Fibroblast of lung (primary cell): ENCODE results near the gene C6orf52. TPM values are rescaled to one million over a fixed set of nuclear protein-coding genes. Genes with fewer than 3 reads are reported as not detected.
A peak's percentile ranks its signal among the peaks of the same experiment; 100 is the strongest.

Source experiments
- DNase-seq, 2 donors: peaks; one replicate each; pipeline versions ENCODE4 v3.0.0 to v3.0.0-alpha.2; 2010; ENCODE audit warnings: low read depth in 2 of 2
- H2AFZ ChIP-seq: 2 replicates; pipeline ENCODE4 v1.5.1; 2012; ENCODE audit warnings: low read length, control low read depth, inconsistent platforms
- H3K27ac ChIP-seq: 2 replicates; pipeline ENCODE4 v1.5.1; 2011; ENCODE audit warnings: low read length, control low read depth; ENCODE audit not compliant: insufficient read depth
- H3K27me3 ChIP-seq: 2 replicates; pipeline ENCODE4 v1.5.1; 2011; ENCODE audit warnings: mild to moderate bottlenecking, low read length; ENCODE audit not compliant: control insufficient read depth, insufficient read depth
- H3K36me3 ChIP-seq: 2 replicates; pipeline ENCODE4 v1.5.1; 2011; ENCODE audit warnings: low read length; ENCODE audit not compliant: control insufficient read depth, insufficient read depth
- H3K4me1 ChIP-seq: 2 replicates; pipeline ENCODE4 v1.5.1; 2011; ENCODE audit warnings: low read length; ENCODE audit not compliant: control insufficient read depth, insufficient read depth; ENCODE audit errors: extremely low read depth
- H3K4me2 ChIP-seq: 2 replicates; pipeline ENCODE4 v1.5.1; 2011; ENCODE audit warnings: low read length, control low read depth; ENCODE audit not compliant: insufficient read depth; ENCODE audit errors: extremely low read depth
- H3K4me3 ChIP-seq, 4 experiments: fragments of 200-600 bp in 1 of 4; sonication (generic) in 1 of 4; replicated peaks in 1 of 4; 2 replicates each; pipeline ENCODE4 v1.5.1; 2011 to 2016; ENCODE audit warnings: low read length in 4 of 4, low read depth in 3 of 4, mild to moderate bottlenecking in 3 of 4, control low read depth in 2 of 4, inconsistent platforms in 1 of 4, mixed read lengths in 1 of 4; ENCODE audit not compliant: insufficient read depth in 1 of 4; ENCODE audit errors: control extremely low read depth in 1 of 4
- H3K79me2 ChIP-seq: 2 replicates; pipeline ENCODE4 v1.5.1; 2012; ENCODE audit warnings: mild to moderate bottlenecking, low read length, inconsistent platforms; ENCODE audit not compliant: control insufficient read depth, insufficient read depth
- H3K9ac ChIP-seq: 2 replicates; pipeline ENCODE4 v1.5.1; 2011; ENCODE audit warnings: mild to moderate bottlenecking, low read length, control low read depth; ENCODE audit not compliant: insufficient read depth
- H3K9me3 ChIP-seq: 2 replicates; pipeline ENCODE4 v1.5.1; 2012; ENCODE audit warnings: low read depth, low read length; ENCODE audit not compliant: control insufficient read depth, insufficient read depth
- H4K20me1 ChIP-seq: 2 replicates; pipeline ENCODE4 v1.5.1; 2011; ENCODE audit warnings: low read length; ENCODE audit not compliant: control insufficient read depth, insufficient read depth; ENCODE audit errors: extremely low read depth
- EZH2 ChIP-seq: IDR thresholded peaks from 2 replicates; pipeline ENCODE4 v1.5.1; 2012; ENCODE audit warnings: low read length, control low read depth, mild to moderate bottlenecking; ENCODE audit errors: missing control alignments
- polyA plus RNA-seq, 2 donors: library from polyadenylated mRNA; depleted of rRNA in 1 of 2; stranded (reverse) in 1 of 2; unstranded in 1 of 2; fragments of >200 nt; gene quantifications; 2 replicates each; pipeline ENCODE4 v1.2.1, GENCODE V29; 2011 to 2012; ENCODE audit warnings: missing spikeins in 1 of 2
- total RNA-seq: library from RNA; depleted of rRNA; stranded (reverse); fragments of >200 nt; gene quantifications from 2 replicates; pipeline ENCODE4 v1.2.1, GENCODE V29; 2014
- TF ChIP-seq, protein P1 (sequence below), 2 donors: IDR thresholded peaks in 1 of 2; conservative IDR thresholded peaks in 1 of 2; 1 replicate in 1 of 2; 2 replicates in 1 of 2; pipeline ENCODE4 v1.5.1; 2011 to 2012; ENCODE audit warnings: low read length in 2 of 2, control low read depth in 1 of 2, inconsistent platforms in 1 of 2, low read depth in 1 of 2, mild to moderate bottlenecking in 1 of 2

C6orf52 gene
- total and polyA plus RNA-seq, 2 donors (not counting 1 experiment from before 2014, with no cell fraction given) = 0.26 to 0.33 TPM

DNA sequence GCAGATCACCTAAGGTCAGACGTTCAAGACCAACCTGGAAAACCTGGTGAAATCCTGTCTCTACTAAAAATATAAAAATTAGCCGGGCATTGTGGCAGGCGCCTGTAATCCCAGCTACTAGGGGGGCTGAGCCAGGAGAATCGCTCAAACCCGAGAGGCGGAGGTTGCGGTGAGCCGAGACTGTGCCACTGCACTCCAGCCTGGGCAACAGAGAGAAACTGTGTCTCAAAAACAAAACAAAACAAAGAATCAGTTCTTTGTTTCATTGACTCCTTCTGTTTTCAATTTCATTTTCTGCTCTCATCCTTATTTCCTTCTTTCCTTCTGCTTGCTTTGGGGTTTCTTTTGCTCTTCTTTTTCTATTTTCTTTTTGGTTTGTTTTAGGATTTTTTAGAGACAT is 19.5 kb upstream of the C6orf52 start:
- no peaks in the 10 kb centered on the region for H3K9me3 ChIP-seq

DNA sequence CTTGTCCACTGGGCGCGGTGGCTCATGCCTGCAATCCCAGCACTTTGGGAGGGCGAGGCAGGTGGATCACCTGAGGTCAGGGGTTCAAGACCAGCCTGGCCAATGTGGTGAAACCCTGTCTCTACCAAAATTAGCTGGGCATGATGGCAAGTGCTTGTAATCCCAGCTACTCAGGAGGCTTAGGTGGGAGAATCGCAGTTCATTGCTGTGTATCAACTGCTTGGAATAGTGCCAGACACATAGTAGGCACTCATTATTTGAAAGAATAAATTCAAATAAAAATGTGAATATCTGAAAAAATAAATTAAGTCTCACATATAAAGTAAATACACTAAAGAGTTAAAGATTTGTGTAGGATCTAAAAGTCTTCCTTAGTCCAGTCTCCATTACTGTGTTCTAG is 2.2 kb upstream of the C6orf52 start:
- no peak overlapping the region for H3K9ac ChIP-seq
- H3K79me2 ChIP-seq = peaks cover 45% of the 10 kb centered on the region

More for the DNA sequence above, 19.5 kb upstream of the C6orf52 start:
- no peak for TF ChIP-seq EZH2
- TF ChIP-seq, protein P1, sequence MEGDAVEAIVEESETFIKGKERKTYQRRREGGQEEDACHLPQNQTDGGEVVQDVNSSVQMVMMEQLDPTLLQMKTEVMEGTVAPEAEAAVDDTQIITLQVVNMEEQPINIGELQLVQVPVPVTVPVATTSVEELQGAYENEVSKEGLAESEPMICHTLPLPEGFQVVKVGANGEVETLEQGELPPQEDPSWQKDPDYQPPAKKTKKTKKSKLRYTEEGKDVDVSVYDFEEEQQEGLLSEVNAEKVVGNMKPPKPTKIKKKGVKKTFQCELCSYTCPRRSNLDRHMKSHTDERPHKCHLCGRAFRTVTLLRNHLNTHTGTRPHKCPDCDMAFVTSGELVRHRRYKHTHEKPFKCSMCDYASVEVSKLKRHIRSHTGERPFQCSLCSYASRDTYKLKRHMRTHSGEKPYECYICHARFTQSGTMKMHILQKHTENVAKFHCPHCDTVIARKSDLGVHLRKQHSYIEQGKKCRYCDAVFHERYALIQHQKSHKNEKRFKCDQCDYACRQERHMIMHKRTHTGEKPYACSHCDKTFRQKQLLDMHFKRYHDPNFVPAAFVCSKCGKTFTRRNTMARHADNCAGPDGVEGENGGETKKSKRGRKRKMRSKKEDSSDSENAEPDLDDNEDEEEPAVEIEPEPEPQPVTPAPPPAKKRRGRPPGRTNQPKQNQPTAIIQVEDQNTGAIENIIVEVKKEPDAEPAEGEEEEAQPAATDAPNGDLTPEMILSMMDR (conservative IDR thresholded peaks at IDR 0.05 in 1 of 2, IDR thresholded peaks at IDR 0.05 in 1 of 2; ENCODE audit: low read depth in 1 of 2, low read length in 2 of 2) = no peak
- Histone ChIP-seq H2AFZ (no peak overlapping the region), H3K36me3 (peaks cover 2% of the 10 kb centered on the region), H4K20me1 (no peaks in the 10 kb centered on the region), H3K27ac (no peak overlapping the region), H3K4me3 (no peak overlapping the region), H3K27me3 (no peaks in the 10 kb centered on the region), H3K9ac (no peak overlapping the region), H3K4me2 (no peak overlapping the region), H3K4me1 (no peaks in the 10 kb centered on the region), H3K79me2 (no peaks in the 10 kb centered on the region)
- DNase-seq = no peak

DNA sequence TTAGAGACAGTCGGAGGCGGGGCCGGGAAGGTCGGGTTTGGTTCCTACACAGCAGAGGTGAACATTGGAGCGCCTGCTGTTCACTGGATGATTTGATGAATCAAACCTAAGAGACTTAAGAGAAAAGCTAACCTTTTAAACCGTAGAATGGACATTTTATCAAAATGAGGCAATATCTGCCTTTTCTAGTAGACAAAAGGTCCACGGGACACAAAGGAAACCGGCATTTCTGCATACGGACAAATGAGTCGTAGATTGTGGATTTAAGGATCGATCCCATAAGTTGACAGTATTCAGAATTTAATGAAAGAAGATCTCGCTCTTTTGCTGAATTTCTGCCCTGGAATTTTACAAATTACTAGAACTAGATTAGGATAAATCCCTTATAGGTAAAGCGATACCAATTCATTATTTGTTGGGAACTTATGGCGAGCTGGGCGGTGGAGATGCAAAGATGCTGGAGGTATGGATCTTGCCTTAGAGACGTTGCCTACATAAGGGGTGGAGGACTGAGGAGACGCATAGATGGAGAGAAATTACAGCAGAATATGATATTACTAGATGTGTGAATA is 756 bp upstream of the C6orf52 start:
- Histone ChIP-seq H3K79me2 (peaks cover 44% of the 10 kb centered on the region), H3K4me2 (peak overlapping the region; percentile 98), H3K4me3 (peak overlapping the region; percentile 93 to 100 (median 99)), H3K9me3 (no peaks in the 10 kb centered on the region), H3K27ac (peak overlapping the region; percentile 99), H2AFZ (peak overlapping the region; percentile 97), H3K36me3 (peaks cover 1% of the 10 kb centered on the region), H3K27me3 (no peaks in the 10 kb centered on the region), H3K4me1 (peaks cover 5% of the 10 kb centered on the region), H4K20me1 (no peaks in the 10 kb centered on the region), H3K9ac (peak overlapping the region; percentile 92)
- TF ChIP-seq, protein P1 (conservative IDR thresholded peaks at IDR 0.05 in 1 of 2, IDR thresholded peaks at IDR 0.05 in 1 of 2; ENCODE audit: low read depth in 1 of 2, low read length in 2 of 2) = no peak
- TF ChIP-seq EZH2 = no peak
- DNase-seq = no peak

More for the DNA sequence above, 2.2 kb upstream of the C6orf52 start:
- no peak overlapping the region for H3K4me3 ChIP-seq
- H3K27ac ChIP-seq = no peak overlapping the region
- no peaks in the 10 kb centered on the region for H3K9me3 ChIP-seq
- TF ChIP-seq, protein P1 (conservative IDR thresholded peaks at IDR 0.05 in 1 of 2, IDR thresholded peaks at IDR 0.05 in 1 of 2; ENCODE audit: low read depth in 1 of 2, low read length in 2 of 2) = no peak
- TF ChIP-seq EZH2 = no peak
- no peaks in the 10 kb centered on the region for H3K27me3 ChIP-seq
- peaks cover 5% of the 10 kb centered on the region for H3K4me1 ChIP-seq
- peaks cover 1% of the 10 kb centered on the region for H3K36me3 ChIP-seq
- H2AFZ ChIP-seq = no peak overlapping the region
- H4K20me1 ChIP-seq = no peaks in the 10 kb centered on the region
- no peak for DNase-seq
- no peak overlapping the region for H3K4me2 ChIP-seq
